ENCODE measurements around the gene TMEM151A. TPM values are rescaled to one million over a fixed set of nuclear protein-coding genes. Genes with fewer than 3 reads are reported as not detected.

The TMEM151A gene
- total RNA-seq (2022; extraction: Qiagen RNA extraction; ENCODE audit: low read depth) = 1.9 to 3.8 TPM (median 3.5 TPM) in 5 replicates

DNA sequence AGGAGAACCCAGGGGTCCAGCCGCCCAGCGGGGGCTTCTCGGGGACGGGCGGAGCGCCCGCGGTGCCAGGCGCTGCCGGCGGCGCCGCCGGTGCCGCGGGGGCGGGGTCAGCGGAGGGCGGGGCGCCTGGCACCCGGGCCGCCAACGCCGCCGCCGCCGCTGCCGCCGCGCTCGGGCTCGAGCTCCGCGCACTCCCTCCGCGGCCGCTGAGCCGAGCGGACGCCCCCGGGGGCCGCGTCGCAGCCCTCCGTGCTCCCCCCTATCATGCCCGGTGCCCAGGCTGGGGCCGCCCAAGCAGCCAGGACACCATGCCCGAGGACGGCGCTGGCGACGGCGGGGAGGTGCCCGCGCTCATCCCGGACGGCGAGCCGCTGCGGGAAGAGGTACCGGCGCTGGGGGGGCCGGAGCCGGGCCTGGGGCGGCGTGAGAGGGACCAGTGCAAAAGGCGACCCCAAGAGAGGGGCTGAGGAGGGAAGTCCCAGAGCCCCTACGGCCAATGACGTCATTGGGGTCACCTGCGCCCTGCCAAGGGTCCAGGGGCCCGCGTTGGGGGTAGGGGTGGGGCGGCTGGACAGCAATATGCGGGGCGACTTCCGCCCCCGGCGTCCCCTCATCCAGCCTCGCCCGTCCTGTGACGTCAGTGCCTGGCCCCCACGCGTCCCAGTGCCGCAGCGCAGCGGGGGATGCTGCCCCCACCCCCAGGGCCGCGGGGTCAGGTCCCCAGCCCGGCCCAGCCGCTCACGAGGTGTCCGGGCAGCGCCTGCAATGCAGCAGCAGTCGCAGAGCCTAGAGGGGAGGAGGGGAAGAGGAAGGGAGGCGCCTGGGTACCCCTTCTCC lies at the start of gene TMEM151A:
TSS of gene TMEM151A (plus strand) at position 189 of the 837 bp plus-strand sequence. CDS start at position 309, 120 bp downstream.

DNA sequence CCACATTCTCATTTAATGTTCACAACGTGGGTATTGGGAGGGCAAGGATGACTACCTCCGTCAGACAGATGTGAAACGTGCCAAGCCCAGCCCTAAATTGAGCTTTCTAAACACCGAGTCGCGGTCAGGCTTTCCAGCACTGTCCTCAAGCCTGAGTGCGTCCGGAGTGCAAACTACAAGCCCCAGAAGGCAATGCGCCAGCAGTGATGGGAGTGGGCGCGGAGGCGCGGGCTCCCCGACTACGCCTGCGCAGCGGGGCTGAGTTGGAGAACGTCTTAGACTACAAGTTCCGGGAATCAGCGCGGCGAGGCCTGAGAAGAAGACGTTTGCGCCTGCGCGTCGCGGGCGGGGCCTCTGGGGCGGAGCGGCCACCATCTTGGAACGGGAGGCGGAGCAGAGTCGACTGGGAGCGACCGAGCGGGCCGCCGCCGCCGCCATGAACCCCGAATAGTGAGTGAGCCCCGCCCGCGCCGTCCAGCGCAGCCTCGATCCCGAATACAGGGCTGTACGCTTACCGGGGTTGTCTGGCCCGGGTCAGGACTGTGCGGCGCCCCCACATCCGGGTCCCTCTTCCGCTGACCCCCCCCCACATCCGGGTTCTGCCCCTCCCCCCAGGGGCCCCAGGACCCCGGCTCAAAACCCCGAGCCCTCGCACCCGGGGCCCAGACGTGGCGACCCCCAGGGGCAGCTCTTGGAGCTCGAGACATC lies 23.3 kb upstream of the TMEM151A start, which contains the start of gene RAB1B:
TSS of gene RAB1B (plus strand) at position 396 of the 708 bp plus-strand sequence. CDS start at position 437, 41 bp downstream.

DNA sequence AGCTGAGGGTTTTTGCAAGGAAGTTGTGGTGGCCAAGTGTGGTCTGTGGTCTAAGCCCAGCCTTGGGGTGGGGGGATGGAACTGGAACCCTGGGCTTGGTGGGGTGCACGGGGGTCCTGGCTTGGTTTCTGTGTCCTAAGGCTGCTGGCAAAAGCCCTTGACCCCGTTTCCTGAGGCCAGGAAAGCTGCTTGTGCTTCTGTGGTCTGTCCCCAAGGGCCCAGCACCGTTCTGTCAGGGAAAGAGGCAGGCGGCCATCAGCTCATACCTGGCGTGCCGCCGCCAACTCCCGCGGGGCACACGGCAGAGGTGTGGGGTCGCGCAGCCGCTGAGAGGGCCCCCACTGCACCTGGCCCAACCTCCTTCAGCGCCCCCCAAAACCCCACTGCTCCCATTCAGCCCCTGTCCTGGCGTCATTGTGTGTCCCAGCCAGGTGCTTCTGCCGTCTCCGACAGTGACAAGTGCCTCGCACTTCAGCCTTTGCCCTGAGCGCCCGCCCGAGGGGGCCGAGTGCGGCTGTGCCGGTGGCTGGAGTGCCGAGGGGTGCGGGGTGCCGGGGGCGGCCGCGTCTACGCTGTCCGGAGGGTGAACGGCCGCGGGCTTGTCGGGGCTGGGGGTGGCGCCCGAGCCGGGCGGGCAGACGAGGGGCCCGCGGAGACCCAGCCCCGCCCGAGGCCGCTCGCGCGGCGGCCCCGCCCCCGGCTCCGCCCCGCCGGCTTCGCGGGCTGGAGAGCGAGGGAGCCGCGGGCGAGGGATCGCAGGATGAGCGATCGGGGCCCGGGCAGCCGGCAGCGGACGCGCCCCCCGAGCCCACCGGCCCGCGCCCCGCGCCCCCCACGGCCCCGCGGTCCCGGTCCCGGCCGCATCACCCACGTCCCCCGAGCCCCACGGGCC lies 14.0 kb upstream of the TMEM151A start, which contains the start of gene CNIH2:
TSS of gene CNIH2 (plus strand) at position 705 of the 892 bp plus-strand sequence. CDS start 282 bp downstream, outside the sequence.

DNA sequence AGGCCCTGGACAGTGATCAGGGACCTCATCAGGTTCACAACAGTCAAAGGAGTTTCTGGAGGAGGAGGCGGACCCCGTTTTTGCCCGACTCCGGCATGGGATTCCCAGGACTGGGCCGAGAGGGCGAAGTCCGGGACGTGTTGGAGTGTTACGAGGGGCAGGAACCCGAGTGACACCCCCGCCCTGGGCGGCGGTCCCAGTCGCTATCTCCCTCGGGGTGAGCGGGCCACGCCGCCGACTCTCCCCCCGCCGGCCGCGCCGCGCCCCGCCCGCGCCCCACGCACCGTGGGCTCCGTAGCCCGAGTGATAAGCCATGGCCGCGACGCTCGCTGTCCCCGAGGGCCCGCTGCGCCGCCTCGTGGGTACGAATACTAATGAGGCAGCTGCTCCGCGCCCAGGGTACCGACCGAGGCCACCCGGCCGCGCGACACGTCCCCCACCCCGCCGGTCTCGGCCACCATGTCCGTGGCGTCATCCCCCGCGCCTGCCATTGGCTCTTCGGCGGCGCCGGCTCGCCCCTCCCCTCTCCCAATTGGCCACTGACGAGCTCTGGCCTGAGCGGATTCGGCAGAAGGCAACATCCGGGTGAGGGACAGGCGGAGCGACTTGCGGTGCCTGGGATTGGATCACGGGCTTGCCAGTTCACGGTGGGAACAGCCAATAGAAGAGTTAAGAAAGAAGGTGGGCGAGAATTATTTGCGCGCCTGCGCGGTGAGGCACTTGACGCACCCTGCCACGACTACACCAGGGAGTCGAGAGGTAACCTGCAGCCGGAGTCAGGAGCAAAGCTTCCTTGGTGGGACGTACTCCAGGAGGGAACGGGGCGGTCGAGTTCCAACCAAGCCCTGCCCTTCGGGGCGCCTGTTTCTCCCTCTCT lies 2.8 kb upstream of the TMEM151A start, which contains the start of gene YIF1A:
TSS of gene YIF1A (minus strand) at position 473 of the 877 bp plus-strand sequence. CDS start at position 315, 158 bp downstream.

DNA sequence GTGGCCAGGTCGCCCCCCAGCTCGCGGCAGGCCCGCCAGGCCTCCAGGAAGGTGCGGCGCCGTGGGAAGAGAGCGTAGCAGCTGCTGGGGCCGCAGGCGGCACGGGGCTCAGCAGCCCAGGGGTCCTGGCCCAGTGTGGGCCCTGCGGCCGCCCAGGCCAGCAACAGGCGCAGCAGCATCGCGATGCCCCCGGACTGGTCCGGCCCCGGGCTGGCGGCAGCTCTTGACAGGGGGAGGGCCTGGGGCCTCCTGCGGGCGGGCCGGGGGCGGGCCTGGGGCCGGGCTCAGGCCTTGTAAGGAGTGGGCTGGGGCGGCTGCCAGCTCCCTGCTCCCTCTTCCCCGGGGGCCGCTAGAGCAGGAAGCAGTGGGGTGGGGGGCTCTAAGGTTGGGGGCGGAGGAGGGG lies 25.2 kb downstream of the TMEM151A start, which contains the start of gene CD248:
TSS of gene CD248 (minus strand) at position 196 of the 403 bp plus-strand sequence. CDS start at position 179, 17 bp downstream.

DNA sequence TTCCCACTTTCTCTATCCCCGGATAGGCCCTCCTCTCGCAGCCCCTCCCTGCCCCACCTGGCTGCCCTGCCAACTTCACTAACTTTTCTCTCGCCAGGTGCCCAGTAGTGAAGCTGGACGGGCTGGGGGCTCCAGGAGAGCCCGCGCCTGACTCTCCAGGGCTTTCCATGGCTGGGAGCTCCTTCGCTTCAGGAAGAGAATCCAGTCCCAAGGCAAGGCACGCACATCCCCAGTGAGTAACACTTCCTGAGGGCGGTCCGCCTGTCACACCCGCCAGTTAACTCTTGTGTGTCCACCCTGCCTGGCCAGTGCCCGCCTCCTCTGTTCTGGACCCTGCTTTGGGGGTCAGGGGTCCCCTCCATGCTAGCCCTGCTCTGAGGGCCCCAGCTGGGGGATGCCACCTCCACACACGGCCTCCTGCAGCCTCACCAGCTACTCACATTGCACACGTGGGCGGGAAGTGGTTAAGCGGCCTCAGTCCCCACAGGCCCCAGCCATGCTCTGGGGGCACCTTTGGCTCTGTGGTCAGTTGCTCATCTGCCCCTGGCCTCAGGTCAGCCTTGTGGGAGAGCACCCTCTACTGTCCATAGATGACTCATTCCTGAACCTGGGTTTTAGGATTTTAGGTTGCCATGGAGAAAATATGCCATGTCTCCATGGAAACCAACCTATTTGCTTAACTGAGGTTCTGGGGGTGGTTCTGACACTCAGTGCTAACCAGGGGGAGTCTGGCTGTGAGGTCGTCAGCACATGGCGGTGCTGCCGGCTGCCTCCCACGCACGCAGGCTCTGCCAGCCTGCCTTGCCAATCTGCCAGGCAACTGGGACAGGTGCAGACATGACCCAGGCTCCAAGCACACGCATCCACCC lies 44.8 kb downstream of the TMEM151A start, which contains the start of gene RIN1:
TSS of gene RIN1 (minus strand) at position 201 of the 869 bp plus-strand sequence. CDS start at position 169, 32 bp downstream.

DNA sequence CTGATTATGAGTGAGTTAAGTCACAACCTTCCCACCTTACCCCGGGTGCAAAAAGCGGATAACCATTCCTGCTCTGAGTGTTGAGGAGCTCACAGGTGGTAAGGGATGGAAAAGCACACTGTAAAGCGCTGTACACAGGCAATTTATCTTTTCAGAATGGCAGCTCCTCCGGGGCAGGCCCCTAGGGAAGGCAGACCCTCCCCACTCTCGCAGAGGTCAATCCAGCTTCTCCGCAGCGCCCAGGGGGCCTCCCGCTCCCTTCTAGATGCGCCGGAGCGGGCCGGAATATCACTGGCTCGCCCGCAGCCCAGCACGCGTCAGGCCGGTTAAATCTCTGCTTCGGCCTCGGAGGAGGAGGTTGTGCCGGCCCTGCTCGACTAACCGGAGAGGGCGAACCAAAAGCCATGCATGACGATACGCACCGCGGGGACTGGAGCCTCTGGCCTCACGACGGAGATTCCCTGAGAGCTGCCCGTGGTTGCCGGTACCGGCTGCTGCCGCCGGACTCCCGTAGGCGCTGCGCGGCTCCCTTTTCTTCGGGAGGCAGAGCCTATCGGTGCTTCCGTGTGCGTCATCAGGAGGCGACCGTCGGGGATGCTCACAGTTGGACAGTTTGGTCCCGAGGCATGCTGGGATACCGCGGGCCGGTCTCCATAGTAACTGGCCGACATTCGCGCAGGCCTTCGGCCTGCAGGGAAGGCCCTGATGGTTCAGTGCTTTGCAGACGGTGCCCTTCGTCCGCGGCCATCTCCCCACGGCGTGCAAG lies 53.0 kb downstream of the TMEM151A start, which contains the start of gene BRMS1:
TSS of gene BRMS1 (minus strand) at position 555 of the 766 bp plus-strand sequence. CDS start 2,870 bp downstream, outside the sequence.

Other genes with a start within 250 kb of the TMEM151A start
- not detected in 5 replicates for gene GAL3ST3, start 242.7 kb upstream of the TMEM151A start, total RNA-seq (2022; extraction: Qiagen RNA extraction; ENCODE audit: low read depth)
- 170 to 182 TPM (median 175 TPM) in 5 replicates for gene SF3B2, start 239.5 kb upstream of the TMEM151A start, total RNA-seq (2022; extraction: Qiagen RNA extraction; ENCODE audit: low read depth)
- gene PACS1, start 221.6 kb upstream of the TMEM151A start, total RNA-seq (2022; extraction: Qiagen RNA extraction; ENCODE audit: low read depth) = 45.0 to 72.8 TPM (median 63.4 TPM) in 5 replicates
- gene KLC2, start 34.2 kb upstream of the TMEM151A start, total RNA-seq (2022; extraction: Qiagen RNA extraction; ENCODE audit: low read depth) = 35.4 to 46.5 TPM (median 41.2 TPM) in 5 replicates
- gene RAB1B, start 23.3 kb upstream of the TMEM151A start, total RNA-seq (2022; extraction: Qiagen RNA extraction; ENCODE audit: low read depth) = 122 to 151 TPM (median 148 TPM) in 5 replicates
- 0.89 to 3.1 TPM (median 2.1 TPM) in 5 replicates for gene CNIH2, start 13.7 kb upstream of the TMEM151A start, total RNA-seq (2022; extraction: Qiagen RNA extraction; ENCODE audit: low read depth)
- 79.2 to 122 TPM (median 116 TPM) in 5 replicates for gene YIF1A, start 2.8 kb upstream of the TMEM151A start, total RNA-seq (2022; extraction: Qiagen RNA extraction; ENCODE audit: low read depth)
- gene CD248, start 25.1 kb downstream of the TMEM151A start, total RNA-seq (2022; extraction: Qiagen RNA extraction; ENCODE audit: low read depth) = not detected in 5 replicates
- gene RIN1, start 44.5 kb downstream of the TMEM151A start, total RNA-seq (2022; extraction: Qiagen RNA extraction; ENCODE audit: low read depth) = 28.6 to 42.5 TPM (median 39.3 TPM) in 5 replicates
- 82.1 to 102 TPM (median 91.1 TPM) in 5 replicates for gene BRMS1, start 53.2 kb downstream of the TMEM151A start, total RNA-seq (2022; extraction: Qiagen RNA extraction; ENCODE audit: low read depth)
- gene B4GAT1, start 55.7 kb downstream of the TMEM151A start, total RNA-seq (2022; extraction: Qiagen RNA extraction; ENCODE audit: low read depth) = 14.6 to 20.9 TPM (median 18.5 TPM) in 5 replicates
- gene SLC29A2, start 79.9 kb downstream of the TMEM151A start, total RNA-seq (2022; extraction: Qiagen RNA extraction; ENCODE audit: low read depth) = 3.2 to 5.0 TPM (median 4.5 TPM) in 5 replicates
- gene NPAS4, start 129.1 kb downstream of the TMEM151A start, total RNA-seq (2022; extraction: Qiagen RNA extraction; ENCODE audit: low read depth) = not detected in 5 replicates
- gene MRPL11, start 147.0 kb downstream of the TMEM151A start, total RNA-seq (2022; extraction: Qiagen RNA extraction; ENCODE audit: low read depth) = 82.6 to 118 TPM (median 108 TPM) in 5 replicates
- 4.2 to 6.4 TPM (median 4.6 TPM) in 5 replicates for gene PELI3, start 175.0 kb downstream of the TMEM151A start, total RNA-seq (2022; extraction: Qiagen RNA extraction; ENCODE audit: low read depth)
- gene DPP3, start 188.5 kb downstream of the TMEM151A start, total RNA-seq (2022; extraction: Qiagen RNA extraction; ENCODE audit: low read depth) = 47.5 to 58.9 TPM (median 55.8 TPM) in 5 replicates
- gene BBS1, start 218.7 kb downstream of the TMEM151A start, total RNA-seq (2022; extraction: Qiagen RNA extraction; ENCODE audit: low read depth) = 7.7 to 11.2 TPM (median 9.1 TPM) in 5 replicates

Measured in A549 treated with CpdA at 1 μM for 4 hours (cell line).